Tibial artery (tissue), 4 donors: ENCODE measurements around the gene TTC8.

Experiments
- DNase-seq, 2 donors: peaks; one replicate each; pipeline ENCODE4 v3.0.0-alpha.2; 2019
- H3K27ac ChIP-seq, 2 donors: fragments of 200-600 bp; sonication (generic) in 1 of 2; 1 replicate in 1 of 2; 2 replicates in 1 of 2; pipeline ENCODE4 v1.5.1; 2018 to 2019; ENCODE audit warnings: mild to moderate bottlenecking in 1 of 2
- H3K27me3 ChIP-seq, 2 donors: fragments of 200-600 bp; sonication (generic) in 1 of 2; one replicate each; pipeline versions ENCODE4 v1.5.1 to v1.6.0; 2016 to 2019
- H3K36me3 ChIP-seq, 3 donors: fragments of 200-600 bp; sonication (generic) in 2 of 3; one replicate each; pipeline ENCODE4 v1.5.1; 2016 to 2019; ENCODE audit warnings: mild to moderate bottlenecking in 2 of 3
- H3K4me1 ChIP-seq, 4 donors: fragments of 200-600 bp; sonication (generic) in 2 of 4; 1 replicate in 3 of 4; 2 replicates in 1 of 4; pipeline ENCODE4 v1.5.1; 2016 to 2019
- H3K4me3 ChIP-seq, 2 donors: fragments of 200-600 bp; sonication (generic) in 1 of 2; 1 replicate in 1 of 2; 2 replicates in 1 of 2; pipeline ENCODE4 v1.5.1; 2018 to 2019; ENCODE audit warnings: mild to moderate bottlenecking in 2 of 2
- H3K9me3 ChIP-seq, 3 donors: fragments of 200-600 bp; sonication (generic) in 1 of 3; one replicate each; pipeline ENCODE4 v1.5.1; 2016 to 2019
- intact Hi-C: fragments of 100-400 bp; cut with DNase I; formaldehyde crosslinking; loops from one replicate; pipeline ENCODE4 v1.15.0; 2023; ENCODE audit warnings: low total_unique reads
- TF ChIP-seq, protein P1 (sequence below), 2 experiments: fragments of 200-600 bp in 1 of 2; fragments of 450-650 bp in 1 of 2; IDR thresholded peaks; one replicate each; pipeline ENCODE4 v1.5.1; 2017 to 2019; ENCODE audit warnings: antibody characterized with exemption in 2 of 2, mild to moderate bottlenecking in 1 of 2, moderate library complexity in 1 of 2

The TTC8 gene

GRCh38 chr14:88868558-88869159 is 44.2 kb downstream of the TTC8 start:
- Histone ChIP-seq H3K36me3 (peaks cover 14 to 48% (median 28%) of the 10 kb centered on the region in 3 donors), H3K4me1 (no peaks in the 10 kb centered on the region), H3K27ac (no peak overlapping the region), H3K9me3 (no peaks in the 10 kb centered on the region), H3K27me3 (no peaks in the 10 kb centered on the region), H3K4me3 (no peak overlapping the region)
- intact Hi-C loops, result loop anchor here (5.0 kb wide), 1 partner anchor 201 kb away; no protein-coding TSS in a partner anchor
- TF ChIP-seq, protein P1, sequence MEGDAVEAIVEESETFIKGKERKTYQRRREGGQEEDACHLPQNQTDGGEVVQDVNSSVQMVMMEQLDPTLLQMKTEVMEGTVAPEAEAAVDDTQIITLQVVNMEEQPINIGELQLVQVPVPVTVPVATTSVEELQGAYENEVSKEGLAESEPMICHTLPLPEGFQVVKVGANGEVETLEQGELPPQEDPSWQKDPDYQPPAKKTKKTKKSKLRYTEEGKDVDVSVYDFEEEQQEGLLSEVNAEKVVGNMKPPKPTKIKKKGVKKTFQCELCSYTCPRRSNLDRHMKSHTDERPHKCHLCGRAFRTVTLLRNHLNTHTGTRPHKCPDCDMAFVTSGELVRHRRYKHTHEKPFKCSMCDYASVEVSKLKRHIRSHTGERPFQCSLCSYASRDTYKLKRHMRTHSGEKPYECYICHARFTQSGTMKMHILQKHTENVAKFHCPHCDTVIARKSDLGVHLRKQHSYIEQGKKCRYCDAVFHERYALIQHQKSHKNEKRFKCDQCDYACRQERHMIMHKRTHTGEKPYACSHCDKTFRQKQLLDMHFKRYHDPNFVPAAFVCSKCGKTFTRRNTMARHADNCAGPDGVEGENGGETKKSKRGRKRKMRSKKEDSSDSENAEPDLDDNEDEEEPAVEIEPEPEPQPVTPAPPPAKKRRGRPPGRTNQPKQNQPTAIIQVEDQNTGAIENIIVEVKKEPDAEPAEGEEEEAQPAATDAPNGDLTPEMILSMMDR (IDR thresholded peaks at IDR 0.05), result peak; percentile 33 to 43
- no peak for DNase-seq

DNA sequence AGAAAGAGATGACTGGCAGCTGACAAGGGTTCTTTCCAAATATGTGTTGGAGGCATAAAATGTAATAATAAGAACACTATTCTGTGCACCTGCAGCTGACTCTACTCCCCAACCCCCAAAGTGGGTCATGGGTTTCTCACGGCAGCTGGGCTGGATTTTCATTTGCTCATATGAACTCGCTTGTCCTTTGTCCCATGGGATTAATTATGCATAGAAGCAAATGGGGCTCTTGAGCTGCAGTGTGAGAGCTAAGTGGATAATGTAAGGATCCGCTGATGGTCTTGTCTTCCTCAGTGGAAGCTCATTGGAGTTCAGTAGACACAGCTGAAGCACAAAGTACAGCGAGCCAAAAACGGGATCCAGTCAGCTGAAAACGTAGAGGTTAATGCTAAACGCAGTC is 46.3 kb downstream of the TTC8 start:
- intact Hi-C loops, result no loop called here
- Histone ChIP-seq H3K4me1 (no peaks in the 10 kb centered on the region), H3K27me3 (no peaks in the 10 kb centered on the region), H3K36me3 (peaks cover 14 to 44% (median 30%) of the 10 kb centered on the region in 3 donors), H3K27ac (no peak overlapping the region), H3K9me3 (no peaks in the 10 kb centered on the region), H3K4me3 (no peak overlapping the region)
- no peak for DNase-seq
- TF ChIP-seq, protein P1 (IDR thresholded peaks at IDR 0.05), result no peak

- intact Hi-C loops, result no loop called here
- no peak overlapping the region for H3K27ac ChIP-seq
- peaks cover 14 to 44% (median 30%) of the 10 kb centered on the region in 3 donors for H3K36me3 ChIP-seq
- TF ChIP-seq, protein P1 (IDR thresholded peaks at IDR 0.05), result no peak
- DNase-seq, result no peak
- H3K4me1 ChIP-seq, result no peaks in the 10 kb centered on the region
- H3K27me3 ChIP-seq, result no peaks in the 10 kb centered on the region
- no peak overlapping the region for H3K4me3 ChIP-seq
- no peaks in the 10 kb centered on the region for H3K9me3 ChIP-seq
Observed at GRCh38 chr14:88871429-88871828, 47.0 kb downstream of the TTC8 start.

GRCh38 chr14:88872976-88873375 is 48.5 kb downstream of the TTC8 start:
- Histone ChIP-seq H3K27ac (no peak overlapping the region), H3K4me3 (no peak overlapping the region), H3K36me3 (peaks cover 19 to 53% (median 39%) of the 10 kb centered on the region in 3 donors), H3K9me3 (no peaks in the 10 kb centered on the region), H3K4me1 (no peaks in the 10 kb centered on the region), H3K27me3 (no peaks in the 10 kb centered on the region)
- intact Hi-C loops, result no loop called here
- TF ChIP-seq, protein P1 (IDR thresholded peaks at IDR 0.05), result no peak
- DNase-seq, result no peak

DNA sequence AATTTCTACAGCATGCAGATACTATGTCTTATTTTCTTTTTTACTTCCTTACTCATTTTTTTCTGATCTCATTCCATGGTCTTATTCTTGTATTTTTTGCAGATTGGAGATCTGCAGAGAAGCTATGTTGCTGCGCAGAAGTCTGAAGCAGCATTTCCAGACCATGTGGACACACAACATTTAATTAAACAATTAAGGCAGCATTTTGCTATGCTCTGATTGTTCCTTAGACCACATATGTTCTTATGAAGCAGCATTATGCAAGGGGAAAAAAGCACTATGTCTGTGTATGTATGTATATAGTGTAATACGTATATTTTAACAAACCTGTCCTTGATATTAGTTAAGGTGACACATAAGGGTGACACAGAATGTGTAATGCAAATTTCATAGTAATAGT is 52.7 kb downstream of the TTC8 start:
- Histone ChIP-seq H3K4me1 (no peaks in the 10 kb centered on the region), H3K4me3 (no peak overlapping the region), H3K9me3 (no peaks in the 10 kb centered on the region), H3K27me3 (no peaks in the 10 kb centered on the region), H3K36me3 (peaks cover 24 to 55% (median 34%) of the 10 kb centered on the region in 3 donors), H3K27ac (no peak overlapping the region)
- TF ChIP-seq, protein P1 (IDR thresholded peaks at IDR 0.05), result no peak
- no peak for DNase-seq
- intact Hi-C loops, result no loop called here
